Suprapubic skin (tissue), 4 donors: Measurements from ENCODE around the gene DND1.
A peak's percentile ranks its signal among the peaks of the same experiment; 100 is the strongest.

Experiments
- CTCF ChIP-seq, 2 donors: fragments of 200-600 bp in 1 of 2; fragments of 450-650 bp in 1 of 2; sonication (generic) in 1 of 2; IDR thresholded peaks; one replicate each; pipeline ENCODE4 v1.5.1; 2016 to 2019; ENCODE audit warnings: antibody characterized with exemption in 2 of 2, mild to moderate bottlenecking in 1 of 2, moderate library complexity in 1 of 2
- POLR2A ChIP-seq, 2 donors: fragments of 450-650 bp; IDR thresholded peaks; one replicate each; pipeline ENCODE4 v1.6.1; 2017; ENCODE audit warnings: antibody characterized with exemption in 2 of 2, mild to moderate bottlenecking in 2 of 2, moderate library complexity in 2 of 2
- POLR2AphosphoS5 ChIP-seq, 3 donors: sonication (generic); formaldehyde crosslinking; IDR thresholded peaks; one replicate each; pipeline ENCODE4 v1.6.1; 2017; ENCODE audit warnings: antibody characterized with exemption in 3 of 3

- peak in 2 of 3 donors; percentile 70 to 77 for TF ChIP-seq POLR2AphosphoS5 (IDR thresholded peaks at IDR 0.05)
- TF ChIP-seq POLR2A (IDR thresholded peaks at IDR 0.05): peak in 1 of 2 donors; percentile 33
- TF ChIP-seq CTCF (IDR thresholded peaks at IDR 0.05): no peak
These were observed 37.6 kb upstream of the DND1 start for GRCh38 chr5:140710899-140711552.
